HUES6 (cell line): ENCODE measurements around the gene YIPF5.

Source experiments
- H3K27ac ChIP-seq: 2 replicates; pipeline ENCODE4 v1.7.0; 2013; ENCODE audit warnings: low read depth, mild to moderate bottlenecking, low read length, inconsistent platforms
- H3K27me3 ChIP-seq: 2 replicates; pipeline ENCODE4 v1.6.1; 2013; ENCODE audit warnings: low read length; ENCODE audit not compliant: control insufficient read depth, insufficient read depth
- H3K36me3 ChIP-seq: 2 replicates; pipeline ENCODE4 v1.6.1; 2013; ENCODE audit warnings: low read length; ENCODE audit not compliant: control insufficient read depth, insufficient read depth
- H3K4me1 ChIP-seq: 2 replicates; pipeline ENCODE4 v1.6.1; 2013; ENCODE audit warnings: low read length; ENCODE audit not compliant: control insufficient read depth, insufficient read depth
- H3K4me3 ChIP-seq: 2 replicates; pipeline ENCODE4 v1.5.1; 2013; ENCODE audit warnings: low read depth, low read length
- H3K9ac ChIP-seq: one replicate; pipeline ENCODE4 v1.6.1; 2013; ENCODE audit warnings: mild to moderate bottlenecking, low read length
- H3K9me3 ChIP-seq: 2 replicates; pipeline ENCODE4 v1.6.1; 2013; ENCODE audit warnings: low read depth, low read length; ENCODE audit not compliant: control insufficient read depth, insufficient read depth

Gene YIPF5

DNA sequence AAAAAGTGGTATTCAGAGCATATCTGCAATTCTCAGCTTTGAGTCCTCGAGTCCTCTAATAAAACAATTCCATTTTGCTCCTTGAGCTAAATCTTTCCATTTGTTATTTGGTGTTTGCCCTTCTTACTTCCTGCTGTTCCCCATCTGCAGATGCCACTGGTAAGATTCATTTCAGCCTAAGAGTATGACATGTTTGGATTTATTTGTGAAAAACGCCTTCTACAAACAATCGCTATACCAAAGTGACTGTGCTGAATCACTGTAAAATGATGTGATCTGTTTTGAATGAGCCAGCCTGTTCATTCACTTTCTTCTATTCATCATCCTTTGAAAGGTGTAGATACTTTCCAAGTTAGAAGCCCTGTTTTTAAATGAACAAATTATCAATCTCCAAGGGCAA, 27.9 kb upstream of the YIPF5 start:
- Histone ChIP-seq H3K27ac (no peak overlapping the region), H3K4me1 (no peaks in the 10 kb centered on the region), H3K4me3 (no peak overlapping the region), H3K9me3 (no peaks in the 10 kb centered on the region), H3K36me3 (no peaks in the 10 kb centered on the region), H3K27me3 (no peaks in the 10 kb centered on the region), H3K9ac (no peak overlapping the region)

DNA sequence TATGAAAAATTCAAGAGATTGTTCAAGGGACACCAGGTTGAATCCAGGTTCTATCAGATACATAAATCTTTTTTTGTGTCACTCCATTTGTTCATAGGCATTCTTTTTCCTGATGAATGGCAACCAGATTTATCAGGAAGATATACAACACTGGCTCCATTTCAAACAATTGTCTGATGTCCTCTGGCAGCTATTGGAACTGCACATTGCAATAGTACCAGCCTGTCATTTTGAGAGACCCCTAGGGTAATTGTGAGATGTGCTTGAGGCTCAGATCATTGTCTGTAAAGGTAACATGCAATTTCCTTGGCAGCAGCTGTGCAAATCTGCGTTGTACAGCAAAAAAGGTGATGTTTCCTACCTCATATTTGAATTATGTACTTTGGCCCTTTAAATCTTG, 26.2 kb upstream of the YIPF5 start:
- Histone ChIP-seq H3K9ac (no peak overlapping the region), H3K27ac (no peak overlapping the region), H3K36me3 (no peaks in the 10 kb centered on the region), H3K4me1 (no peaks in the 10 kb centered on the region), H3K27me3 (no peaks in the 10 kb centered on the region), H3K4me3 (no peak overlapping the region), H3K9me3 (no peaks in the 10 kb centered on the region)

DNA sequence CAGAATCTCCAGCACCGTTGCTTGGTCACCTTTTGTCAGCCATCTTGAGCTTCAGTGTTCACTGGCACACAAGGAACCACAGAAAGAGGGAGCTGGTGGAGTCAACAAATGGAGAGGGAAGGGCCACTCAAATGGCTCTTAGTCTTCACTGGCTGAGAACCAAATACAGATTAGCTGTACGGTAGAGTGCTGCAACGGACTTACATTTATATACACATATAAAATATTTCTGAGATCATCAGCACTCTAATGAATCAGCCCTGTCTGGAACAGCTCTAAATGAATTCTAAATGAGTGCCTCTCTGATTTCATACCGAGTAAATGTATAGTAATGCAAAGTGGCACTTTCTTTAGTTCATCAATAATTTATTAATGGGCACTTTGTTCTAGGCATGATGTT, 25.0 kb upstream of the YIPF5 start:
- no peak overlapping the region for H3K9ac ChIP-seq
- H3K27me3 ChIP-seq: no peaks in the 10 kb centered on the region
- no peak overlapping the region for H3K4me3 ChIP-seq
- H3K36me3 ChIP-seq: no peaks in the 10 kb centered on the region
- H3K9me3 ChIP-seq: no peaks in the 10 kb centered on the region
- no peaks in the 10 kb centered on the region for H3K4me1 ChIP-seq
- H3K27ac ChIP-seq: no peak overlapping the region

DNA sequence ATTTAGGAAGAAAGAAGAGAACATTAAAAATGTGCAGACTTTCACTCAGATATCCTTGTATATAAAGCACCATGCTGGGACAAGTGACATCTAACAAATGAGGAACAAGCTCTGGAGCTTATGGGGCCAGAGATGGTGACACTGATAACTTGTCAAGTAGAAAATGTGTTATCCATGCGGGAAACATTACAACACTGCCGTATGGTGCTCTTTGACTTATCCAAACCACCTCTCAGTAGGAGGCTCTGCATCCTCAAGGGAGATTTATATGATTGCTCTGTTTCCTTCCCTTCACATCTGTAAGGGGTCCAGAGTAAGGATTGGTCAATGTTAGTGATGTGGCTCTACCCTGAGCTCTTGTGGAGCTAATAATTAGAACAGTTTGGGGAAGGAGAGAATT, 23.7 kb upstream of the YIPF5 start:
- Histone ChIP-seq H3K36me3 (no peaks in the 10 kb centered on the region), H3K9ac (no peak overlapping the region), H3K4me3 (no peak overlapping the region), H3K4me1 (no peaks in the 10 kb centered on the region), H3K9me3 (no peaks in the 10 kb centered on the region), H3K27me3 (no peaks in the 10 kb centered on the region), H3K27ac (no peak overlapping the region)

DNA sequence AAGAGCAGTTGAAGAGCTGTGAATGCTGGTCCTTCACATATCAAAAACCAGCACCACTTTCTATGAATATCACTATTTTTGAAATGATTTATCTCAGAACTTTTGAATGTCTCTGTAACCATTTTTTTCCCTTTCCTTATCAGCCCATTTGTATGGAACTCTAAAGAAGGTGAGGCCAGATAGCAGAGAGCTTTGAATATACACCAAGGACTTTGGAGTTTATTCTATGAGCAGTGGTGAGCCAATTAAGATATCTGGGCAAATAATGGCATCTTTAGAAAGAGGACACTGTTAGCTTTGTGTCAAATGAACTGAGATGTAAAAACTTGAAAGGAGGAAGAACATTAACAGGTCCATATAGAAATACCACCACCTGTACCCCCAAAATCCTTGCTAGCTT, 22.2 kb upstream of the YIPF5 start:
- Histone ChIP-seq H3K27ac (no peak overlapping the region), H3K4me1 (no peaks in the 10 kb centered on the region), H3K4me3 (no peak overlapping the region), H3K9me3 (no peaks in the 10 kb centered on the region), H3K36me3 (no peaks in the 10 kb centered on the region), H3K27me3 (no peaks in the 10 kb centered on the region), H3K9ac (no peak overlapping the region)

DNA sequence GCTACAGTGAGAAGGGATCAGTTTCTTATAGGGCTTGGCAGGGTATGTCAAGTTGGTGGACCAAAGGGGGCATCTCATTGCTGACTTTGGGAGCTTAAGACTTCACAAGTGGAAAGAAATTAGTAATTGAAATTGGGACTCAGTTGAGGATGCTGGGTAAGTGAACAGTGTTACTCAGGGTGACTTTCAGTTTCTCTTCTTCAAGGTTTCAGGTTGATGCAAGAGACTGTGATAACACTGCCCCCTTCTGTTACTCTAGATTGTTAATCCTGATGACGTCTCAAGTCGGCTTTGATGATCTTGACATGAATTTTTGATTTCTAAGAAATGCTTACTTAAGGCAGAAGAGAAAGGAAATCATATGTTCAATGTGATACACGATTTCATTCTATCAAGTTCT, 21.5 kb upstream of the YIPF5 start:
- no peaks in the 10 kb centered on the region for H3K4me1 ChIP-seq
- no peak overlapping the region for H3K27ac ChIP-seq
- H3K9ac ChIP-seq: no peak overlapping the region
- H3K27me3 ChIP-seq: no peaks in the 10 kb centered on the region
- H3K36me3 ChIP-seq: no peaks in the 10 kb centered on the region
- no peak overlapping the region for H3K4me3 ChIP-seq
- H3K9me3 ChIP-seq: no peaks in the 10 kb centered on the region

DNA sequence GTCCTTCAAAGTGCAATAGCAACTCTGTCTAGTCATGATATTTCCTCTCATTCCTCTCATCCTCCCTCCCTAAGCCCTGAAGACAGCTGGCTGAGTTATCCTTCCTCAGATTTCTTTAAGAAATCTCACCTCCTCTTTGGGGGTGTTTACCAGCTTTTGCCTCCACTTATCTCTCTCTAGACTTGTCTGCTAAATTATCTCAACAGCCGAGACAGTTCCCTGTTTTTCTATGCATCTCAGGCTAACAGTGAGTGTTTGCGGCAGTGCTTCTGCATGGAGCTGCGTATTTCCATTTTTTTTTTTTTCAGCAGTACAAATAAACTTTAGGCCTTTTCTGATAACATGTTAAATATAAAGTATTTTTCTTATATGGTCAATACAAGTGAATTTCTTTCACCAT, 21.1 kb upstream of the YIPF5 start:
- Histone ChIP-seq H3K27ac (no peak overlapping the region), H3K9ac (no peak overlapping the region), H3K36me3 (no peaks in the 10 kb centered on the region), H3K4me1 (no peaks in the 10 kb centered on the region), H3K9me3 (no peaks in the 10 kb centered on the region), H3K27me3 (no peaks in the 10 kb centered on the region), H3K4me3 (no peak overlapping the region)

DNA sequence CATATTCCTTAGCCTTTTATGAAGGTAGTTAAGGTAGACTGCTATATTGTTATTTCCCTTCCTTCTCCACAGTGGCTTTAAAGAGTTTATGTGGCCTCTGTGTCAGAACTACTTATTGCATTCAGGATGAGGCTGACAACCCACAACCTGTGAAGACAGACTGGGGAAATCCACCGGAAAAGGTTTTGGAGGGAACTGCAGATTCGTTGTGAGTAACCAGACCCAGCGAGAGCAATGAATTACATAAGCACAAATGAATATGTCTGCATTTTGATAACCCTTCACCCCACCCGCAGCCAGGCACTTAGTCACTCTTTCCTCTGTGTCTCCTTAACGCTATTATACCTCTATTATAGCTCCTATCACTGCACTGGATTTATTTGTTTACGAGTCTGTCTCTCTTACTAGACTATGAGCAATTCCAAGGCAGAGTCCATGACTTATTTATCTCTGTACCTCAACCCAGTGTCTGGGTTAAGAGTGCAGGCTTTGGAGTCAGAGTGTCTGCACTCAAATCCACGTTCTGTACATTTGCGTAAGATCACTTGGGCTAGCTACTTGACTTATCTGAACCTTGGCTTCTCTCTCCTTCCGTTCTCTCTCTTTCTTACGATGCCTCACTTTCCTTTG, 19.5 kb upstream of the YIPF5 start:
- H3K27me3 ChIP-seq: no peaks in the 10 kb centered on the region
- H3K27ac ChIP-seq: no peak overlapping the region
- no peak overlapping the region for H3K9ac ChIP-seq
- no peaks in the 10 kb centered on the region for H3K4me1 ChIP-seq
- no peaks in the 10 kb centered on the region for H3K9me3 ChIP-seq
- H3K36me3 ChIP-seq: no peaks in the 10 kb centered on the region
- H3K4me3 ChIP-seq: no peak overlapping the region

DNA sequence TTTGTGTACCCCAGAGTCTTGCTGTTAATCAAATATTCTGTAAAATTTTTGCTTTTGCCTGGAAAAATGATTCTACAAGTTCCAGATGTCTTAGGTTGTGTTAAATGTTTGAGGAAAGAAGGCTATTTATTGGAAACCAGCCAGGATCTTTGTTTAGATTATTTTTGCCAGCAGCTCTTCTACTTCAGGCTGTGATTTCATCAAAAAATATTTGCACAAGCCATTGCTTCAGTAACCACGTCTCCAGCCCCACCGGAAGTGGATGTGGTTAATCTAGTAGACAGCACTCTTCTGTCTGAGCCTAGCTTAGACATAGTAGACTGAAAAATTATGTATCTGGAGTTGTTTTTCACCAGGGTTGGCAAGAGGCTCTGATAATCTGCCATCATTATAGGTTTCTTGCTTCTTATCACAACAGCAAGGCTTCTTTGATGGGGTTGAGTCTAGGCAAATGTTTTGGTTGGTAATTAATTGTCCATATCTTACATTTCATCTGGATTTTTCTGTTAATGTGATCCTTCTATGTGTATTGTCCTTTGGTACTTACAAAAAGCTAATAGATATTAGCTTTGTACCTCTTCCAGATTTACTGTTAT, 17.3 kb upstream of the YIPF5 start:
- Histone ChIP-seq H3K9ac (no peak overlapping the region), H3K9me3 (no peaks in the 10 kb centered on the region), H3K36me3 (no peaks in the 10 kb centered on the region), H3K27ac (no peak overlapping the region), H3K4me3 (no peak overlapping the region), H3K4me1 (no peaks in the 10 kb centered on the region), H3K27me3 (no peaks in the 10 kb centered on the region)

DNA sequence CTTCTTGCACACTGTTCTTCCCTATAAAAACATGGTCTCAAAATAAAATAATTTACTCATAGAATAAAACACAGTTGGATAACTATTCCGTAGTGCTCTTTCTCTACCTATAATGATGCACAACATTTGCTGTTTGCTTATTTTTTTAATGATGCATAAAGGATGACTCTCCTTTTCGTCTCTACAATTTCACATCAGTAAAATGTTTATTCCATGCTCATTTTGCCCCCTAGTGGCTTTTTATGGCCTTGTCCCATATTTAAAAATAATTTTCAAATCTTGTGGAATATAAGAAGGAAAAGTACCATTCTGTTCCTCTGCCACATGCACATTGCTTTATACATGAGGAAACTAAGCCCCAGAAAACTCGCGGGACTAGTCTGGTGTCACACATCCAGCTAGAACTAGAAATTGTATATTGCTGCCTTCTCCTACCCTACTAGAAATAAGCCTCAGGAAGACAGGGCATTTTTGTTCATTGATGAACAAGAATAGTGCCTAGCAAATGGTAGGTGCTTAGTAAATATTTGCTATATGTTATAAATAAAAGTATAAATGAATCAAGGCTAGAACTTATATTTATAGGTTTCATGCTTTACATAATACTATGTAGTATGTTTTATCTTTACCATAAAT, 12.9 kb upstream of the YIPF5 start:
- Histone ChIP-seq H3K36me3 (no peaks in the 10 kb centered on the region), H3K27me3 (no peaks in the 10 kb centered on the region), H3K9ac (no peak overlapping the region), H3K27ac (no peak overlapping the region), H3K9me3 (no peaks in the 10 kb centered on the region), H3K4me1 (no peaks in the 10 kb centered on the region), H3K4me3 (no peak overlapping the region)

DNA sequence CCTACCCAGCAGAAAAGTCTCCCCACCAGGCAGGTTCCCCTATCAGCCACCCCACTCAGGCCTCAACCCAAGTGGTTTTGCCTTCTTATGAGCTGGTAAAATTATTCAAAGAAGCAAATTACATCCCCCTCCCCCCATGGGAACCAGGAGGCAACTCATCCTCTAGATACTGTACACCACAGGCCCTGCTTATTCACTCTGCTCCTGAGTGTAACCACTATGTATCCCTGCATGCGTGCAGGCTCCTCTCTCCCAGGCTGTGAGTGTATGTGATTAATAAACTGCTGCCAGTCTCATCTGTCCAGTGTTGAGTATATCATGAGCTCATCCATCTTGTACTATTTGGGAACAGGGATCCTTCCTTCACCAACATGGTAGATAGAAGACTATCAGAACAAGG, 8.8 kb upstream of the YIPF5 start:
- Histone ChIP-seq H3K9ac (no peak overlapping the region), H3K9me3 (no peaks in the 10 kb centered on the region), H3K27me3 (no peaks in the 10 kb centered on the region), H3K4me1 (no peaks in the 10 kb centered on the region), H3K36me3 (no peaks in the 10 kb centered on the region), H3K27ac (no peak overlapping the region), H3K4me3 (no peak overlapping the region)
